Liver (tissue), 9 donors: ENCODE data around the gene URAD. TPM values are rescaled to one million over a fixed set of nuclear protein-coding genes. Genes with fewer than 3 reads are reported as not detected.

Experiments
- DNase-seq: peaks from one replicate; pipeline ENCODE4 v3.0.0-alpha.2; 2017; ENCODE audit warnings: low spot score
- H3K27ac ChIP-seq, 2 donors: one replicate each; pipeline ENCODE4 v1.7.0; 2013; ENCODE audit warnings: inconsistent platforms in 2 of 2, low read length in 2 of 2, control low read depth in 1 of 2, low read depth in 1 of 2, mild to moderate bottlenecking in 1 of 2
- H3K27me3 ChIP-seq, 4 donors: one replicate each; pipeline versions ENCODE4 v1.6.1 to v1.7.0; 2013; ENCODE audit warnings: low read length in 3 of 4, inconsistent platforms in 1 of 4, mild to moderate bottlenecking in 1 of 4, moderate library complexity in 1 of 4; ENCODE audit not compliant: control insufficient read depth in 4 of 4, insufficient read depth in 4 of 4
- H3K36me3 ChIP-seq, 4 donors: one replicate each; pipeline versions ENCODE4 v1.6.1 to v1.7.0; 2013; ENCODE audit warnings: low read length in 3 of 4, mild to moderate bottlenecking in 3 of 4, low read depth in 1 of 4, moderate library complexity in 1 of 4; ENCODE audit not compliant: control insufficient read depth in 4 of 4, insufficient read depth in 3 of 4
- H3K4me1 ChIP-seq, 4 donors: one replicate each; pipeline versions ENCODE4 v1.6.1 to v1.7.0; 2013; ENCODE audit warnings: low read length in 3 of 4, mild to moderate bottlenecking in 3 of 4, moderate library complexity in 1 of 4; ENCODE audit not compliant: control insufficient read depth in 4 of 4, insufficient read depth in 4 of 4
- H3K4me3 ChIP-seq, 3 donors: one replicate each; pipeline versions ENCODE4 v1.6.1 to v1.7.0; 2013; ENCODE audit warnings: low read length in 3 of 3, control low read depth in 1 of 3, low read depth in 1 of 3, mild to moderate bottlenecking in 1 of 3
- H3K9ac ChIP-seq, 2 donors: one replicate each; pipeline ENCODE4 v1.7.0; 2013; ENCODE audit warnings: low read length in 2 of 2, mild to moderate bottlenecking in 2 of 2, moderate library complexity in 2 of 2, control low read depth in 1 of 2, low read depth in 1 of 2
- H3K9me3 ChIP-seq, 4 donors: one replicate each; pipeline versions ENCODE4 v1.6.1 to v1.7.0; 2013; ENCODE audit warnings: low read length in 3 of 4; ENCODE audit not compliant: control insufficient read depth in 4 of 4
- ATF3 ChIP-seq: IDR thresholded peaks from 2 replicates; pipeline ENCODE4 v1.6.1; 2016; ENCODE audit warnings: antibody characterized with exemption
- CTCF ChIP-seq: fragments of 150-350 bp; IDR thresholded peaks from 2 replicates; pipeline ENCODE4 v1.5.1; 2017; ENCODE audit warnings: improper control_type of control experiment, low read depth, low read length; ENCODE audit not compliant: missing input control
- FOXA1 ChIP-seq: IDR thresholded peaks from 2 replicates; pipeline ENCODE4 v1.6.1; 2016; ENCODE audit warnings: antibody characterized with exemption
- GABPA ChIP-seq, 2 donors: IDR thresholded peaks in 1 of 2; conservative IDR thresholded peaks in 1 of 2; 2 replicates each; pipeline ENCODE4 v1.6.1; 2016; ENCODE audit warnings: antibody characterized with exemption in 2 of 2, mild to moderate bottlenecking in 1 of 2, moderate library complexity in 1 of 2
- HNF4A ChIP-seq, 2 donors: conservative IDR thresholded peaks; 2 replicates each; pipeline ENCODE4 v1.6.1; 2016; ENCODE audit warnings: antibody characterized with exemption in 2 of 2, mild to moderate bottlenecking in 2 of 2
- HNF4G ChIP-seq: IDR thresholded peaks from 2 replicates; pipeline ENCODE4 v1.6.1; 2016; ENCODE audit warnings: antibody characterized with exemption
- NR2F2 ChIP-seq: IDR thresholded peaks from 2 replicates; pipeline ENCODE4 v1.6.1; 2016; ENCODE audit warnings: antibody characterized with exemption
- RAD21 ChIP-seq, 2 donors: IDR thresholded peaks; 2 replicates each; pipeline ENCODE4 v1.6.1; 2016; ENCODE audit warnings: antibody characterized with exemption in 2 of 2, mild to moderate bottlenecking in 2 of 2
- RXRA ChIP-seq, 2 donors: IDR thresholded peaks; 2 replicates each; pipeline ENCODE4 v1.6.1; 2017 to 2018; ENCODE audit warnings: antibody characterized with exemption in 2 of 2, mild to moderate bottlenecking in 1 of 2
- SP1 ChIP-seq: IDR thresholded peaks from 2 replicates; pipeline ENCODE4 v1.6.1; 2018; ENCODE audit warnings: antibody characterized with exemption, mild to moderate bottlenecking
- TAF1 ChIP-seq: conservative IDR thresholded peaks from 2 replicates; pipeline ENCODE4 v1.6.1; 2016; ENCODE audit warnings: antibody characterized with exemption, mild to moderate bottlenecking
- YY1 ChIP-seq: IDR thresholded peaks from 2 replicates; pipeline ENCODE4 v1.6.1; 2016; ENCODE audit warnings: antibody characterized with exemption, mild to moderate bottlenecking
- WGBS: extraction: QIAGEN DNeasy Blood & Tissue Kit; methylation state at CpG from one replicate; pipeline ENCODE4 v1.1.7; 2013; 5-methylcytosine and 5-hydroxymethylcytosine counted together
- polyA plus RNA-seq, 2 donors: library from polyadenylated mRNA; stranded (reverse) in 1 of 2; unstranded in 1 of 2; fragments of 200-250 nt in 1 of 2; fragments of >200 nt in 1 of 2; fragmentation: Nextera tagmentation in 1 of 2; extraction: Ambion mirVana in 1 of 2; gene quantifications; one replicate each; pipeline versions ENCODE4 v1.2.1 to v1.2.3, GENCODE V29; 2013 to 2015
- total RNA-seq, 2 donors: library from RNA; depleted of rRNA; stranded (reverse); fragments of >200 nt; gene quantifications; one replicate each; pipeline ENCODE4 v1.2.3, GENCODE V29; 2014
- TF ChIP-seq, protein P1 (sequence below): IDR thresholded peaks from 2 replicates; pipeline ENCODE4 v1.6.1; 2016; ENCODE audit warnings: antibody characterized with exemption
- TF ChIP-seq, protein P2 (sequence below): IDR thresholded peaks from 2 replicates; pipeline ENCODE4 v1.6.1; 2016; ENCODE audit warnings: antibody characterized with exemption, mild to moderate bottlenecking
- donor health status: healthy.
- donor health status: healthy.
- donor health status: healthy.
- donor health status: healthy.
- donor health status: healthy.

URAD gene
- total and polyA plus RNA-seq, 4 donors, result not detected

GRCh38 chr13:28000567-28000966, 12.1 kb upstream of the URAD start:
- H3K9ac ChIP-seq, result no peak overlapping the region
- H3K36me3 ChIP-seq, result no peaks in the 10 kb centered on the region
- H3K9me3 ChIP-seq, result no peaks in the 10 kb centered on the region
- H3K27me3 ChIP-seq, result no peaks in the 10 kb centered on the region
- no peaks in the 10 kb centered on the region for H3K4me1 ChIP-seq
- WGBS, result 48% methylated on average over 5 of the region's 5 CpGs
- no peak for TF ChIP-seq RXRA (IDR thresholded peaks at IDR 0.05)
- no peak for TF ChIP-seq TAF1
- TF ChIP-seq, protein P1, sequence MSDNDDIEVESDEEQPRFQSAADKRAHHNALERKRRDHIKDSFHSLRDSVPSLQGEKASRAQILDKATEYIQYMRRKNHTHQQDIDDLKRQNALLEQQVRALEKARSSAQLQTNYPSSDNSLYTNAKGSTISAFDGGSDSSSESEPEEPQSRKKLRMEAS, result no peak
- TF ChIP-seq NR2F2, result no peak
- no peak for TF ChIP-seq ATF3
- no peak for TF ChIP-seq HNF4G
- TF ChIP-seq CTCF, result no peak
- TF ChIP-seq, protein P2, sequence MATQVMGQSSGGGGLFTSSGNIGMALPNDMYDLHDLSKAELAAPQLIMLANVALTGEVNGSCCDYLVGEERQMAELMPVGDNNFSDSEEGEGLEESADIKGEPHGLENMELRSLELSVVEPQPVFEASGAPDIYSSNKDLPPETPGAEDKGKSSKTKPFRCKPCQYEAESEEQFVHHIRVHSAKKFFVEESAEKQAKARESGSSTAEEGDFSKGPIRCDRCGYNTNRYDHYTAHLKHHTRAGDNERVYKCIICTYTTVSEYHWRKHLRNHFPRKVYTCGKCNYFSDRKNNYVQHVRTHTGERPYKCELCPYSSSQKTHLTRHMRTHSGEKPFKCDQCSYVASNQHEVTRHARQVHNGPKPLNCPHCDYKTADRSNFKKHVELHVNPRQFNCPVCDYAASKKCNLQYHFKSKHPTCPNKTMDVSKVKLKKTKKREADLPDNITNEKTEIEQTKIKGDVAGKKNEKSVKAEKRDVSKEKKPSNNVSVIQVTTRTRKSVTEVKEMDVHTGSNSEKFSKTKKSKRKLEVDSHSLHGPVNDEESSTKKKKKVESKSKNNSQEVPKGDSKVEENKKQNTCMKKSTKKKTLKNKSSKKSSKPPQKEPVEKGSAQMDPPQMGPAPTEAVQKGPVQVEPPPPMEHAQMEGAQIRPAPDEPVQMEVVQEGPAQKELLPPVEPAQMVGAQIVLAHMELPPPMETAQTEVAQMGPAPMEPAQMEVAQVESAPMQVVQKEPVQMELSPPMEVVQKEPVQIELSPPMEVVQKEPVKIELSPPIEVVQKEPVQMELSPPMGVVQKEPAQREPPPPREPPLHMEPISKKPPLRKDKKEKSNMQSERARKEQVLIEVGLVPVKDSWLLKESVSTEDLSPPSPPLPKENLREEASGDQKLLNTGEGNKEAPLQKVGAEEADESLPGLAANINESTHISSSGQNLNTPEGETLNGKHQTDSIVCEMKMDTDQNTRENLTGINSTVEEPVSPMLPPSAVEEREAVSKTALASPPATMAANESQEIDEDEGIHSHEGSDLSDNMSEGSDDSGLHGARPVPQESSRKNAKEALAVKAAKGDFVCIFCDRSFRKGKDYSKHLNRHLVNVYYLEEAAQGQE, result no peak
- TF ChIP-seq YY1, result no peak
- TF ChIP-seq RAD21 (IDR thresholded peaks at IDR 0.05), result no peak
- TF ChIP-seq SP1, result no peak
- no peak for TF ChIP-seq GABPA (IDR thresholded peaks at IDR 0.05 in 1 of 2, conservative IDR thresholded peaks at IDR 0.05 in 1 of 2)
- no peak overlapping the region for H3K4me3 ChIP-seq
- no peak for DNase-seq
- H3K27ac ChIP-seq, result no peak overlapping the region

DNA sequence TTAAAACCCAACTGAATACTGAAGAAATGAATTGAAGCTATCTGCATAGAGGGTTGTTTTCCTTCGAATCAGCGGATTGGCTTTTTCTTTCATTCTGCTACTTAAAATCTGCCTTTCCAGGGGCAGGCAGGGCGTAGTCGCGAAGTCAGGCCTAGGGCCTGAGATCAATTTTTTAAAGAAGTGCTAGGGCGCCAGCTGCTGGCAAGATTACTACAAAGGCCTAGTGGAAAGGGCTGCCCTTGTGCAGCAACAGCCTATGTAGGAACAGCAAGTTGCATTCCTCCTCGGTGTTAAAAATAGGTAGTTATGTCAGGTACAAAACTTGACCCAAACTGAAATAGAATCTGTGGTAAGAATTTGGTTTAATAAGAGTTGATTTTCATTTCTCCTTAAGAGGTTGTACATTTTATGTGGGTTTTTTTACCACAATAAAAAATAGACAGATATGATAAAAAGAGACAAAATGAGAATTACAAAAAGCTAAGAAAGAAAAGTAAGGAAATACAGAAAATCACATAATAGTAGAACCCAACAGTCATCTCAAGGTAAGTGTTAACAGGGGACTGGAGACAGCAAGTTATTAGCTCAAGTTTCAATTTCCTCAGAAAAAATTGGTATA, 9.5 kb upstream of the URAD start:
- Histone ChIP-seq H3K4me3 (no peak overlapping the region), H3K27me3 (no peaks in the 10 kb centered on the region), H3K9me3 (no peaks in the 10 kb centered on the region), H3K4me1 (no peaks in the 10 kb centered on the region), H3K9ac (no peak overlapping the region), H3K36me3 (no peaks in the 10 kb centered on the region), H3K27ac (no peak overlapping the region)
- TF ChIP-seq HNF4A (conservative IDR thresholded peaks at IDR 0.05), result no peak
- no peak for TF ChIP-seq SP1
- peak; percentile 28 to 36 for TF ChIP-seq RAD21 (IDR thresholded peaks at IDR 0.05)
- TF ChIP-seq ATF3, result no peak
- no peak for TF ChIP-seq FOXA1
- TF ChIP-seq, protein P1, result no peak
- no peak for TF ChIP-seq CTCF
- 67% methylated on average over 7 of the region's 7 CpGs for WGBS
- DNase-seq, result no peak
